Panc1 (cell line): Measurements from ENCODE around the gene POU3F2.

Experiments used
- POLR2AphosphoS5 ChIP-seq: IDR thresholded peaks from 2 replicates; pipeline ENCODE4 v1.6.1; 2012; ENCODE audit warnings: mild to moderate bottlenecking, low read depth, low read length, moderate library complexity
- SIN3A ChIP-seq: IDR thresholded peaks from 2 replicates; pipeline ENCODE4 v1.6.1; 2012; ENCODE audit warnings: low read depth, mild to moderate bottlenecking, low read length, moderate library complexity, borderline replicate concordance; ENCODE audit not compliant: insufficient read depth
- TF ChIP-seq, protein P1 (sequence below): fragments of 450-650 bp; IDR thresholded peaks from 2 replicates; pipeline ENCODE4 v1.5.1; 2017; ENCODE audit warnings: mild to moderate bottlenecking

DNA sequence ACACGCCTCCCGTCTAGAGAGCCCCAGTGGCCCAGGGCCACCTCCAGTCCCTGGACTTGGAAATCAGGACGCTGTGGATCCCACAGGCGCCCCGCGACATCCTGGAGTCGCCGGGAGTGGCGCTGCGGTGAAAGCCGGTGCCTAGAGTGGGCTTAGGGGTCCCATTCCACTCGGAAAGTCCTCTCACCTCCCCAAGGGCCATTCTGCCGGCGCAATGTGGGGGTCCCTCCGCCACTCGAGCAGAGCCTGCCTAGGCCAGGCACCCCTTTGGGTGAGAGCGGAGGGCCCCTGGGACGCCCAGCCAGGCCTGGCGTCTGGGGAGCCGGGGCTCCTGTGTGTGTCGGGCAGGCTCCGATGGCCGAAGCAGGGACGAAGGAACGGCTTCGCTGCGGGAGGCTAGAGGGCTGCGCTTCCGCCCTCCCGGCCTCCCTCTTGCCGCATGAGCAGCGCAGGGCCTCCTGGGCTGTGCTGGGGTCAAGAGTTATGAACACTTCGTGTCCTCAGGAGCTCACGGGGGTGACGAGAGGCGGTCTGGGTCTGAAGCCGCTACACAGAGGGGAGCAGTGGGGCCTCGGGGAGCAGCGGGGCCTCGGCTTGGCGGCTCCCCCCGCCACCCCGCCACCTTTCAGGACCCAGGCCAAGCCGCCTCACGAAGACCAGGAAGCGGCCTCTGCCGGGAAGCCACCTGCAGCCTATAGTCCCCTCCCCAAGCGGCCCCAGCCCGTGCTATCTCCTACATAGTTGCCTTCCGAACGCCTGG, 13.6 kb downstream of the POU3F2 start:
- TF ChIP-seq, protein P1, sequence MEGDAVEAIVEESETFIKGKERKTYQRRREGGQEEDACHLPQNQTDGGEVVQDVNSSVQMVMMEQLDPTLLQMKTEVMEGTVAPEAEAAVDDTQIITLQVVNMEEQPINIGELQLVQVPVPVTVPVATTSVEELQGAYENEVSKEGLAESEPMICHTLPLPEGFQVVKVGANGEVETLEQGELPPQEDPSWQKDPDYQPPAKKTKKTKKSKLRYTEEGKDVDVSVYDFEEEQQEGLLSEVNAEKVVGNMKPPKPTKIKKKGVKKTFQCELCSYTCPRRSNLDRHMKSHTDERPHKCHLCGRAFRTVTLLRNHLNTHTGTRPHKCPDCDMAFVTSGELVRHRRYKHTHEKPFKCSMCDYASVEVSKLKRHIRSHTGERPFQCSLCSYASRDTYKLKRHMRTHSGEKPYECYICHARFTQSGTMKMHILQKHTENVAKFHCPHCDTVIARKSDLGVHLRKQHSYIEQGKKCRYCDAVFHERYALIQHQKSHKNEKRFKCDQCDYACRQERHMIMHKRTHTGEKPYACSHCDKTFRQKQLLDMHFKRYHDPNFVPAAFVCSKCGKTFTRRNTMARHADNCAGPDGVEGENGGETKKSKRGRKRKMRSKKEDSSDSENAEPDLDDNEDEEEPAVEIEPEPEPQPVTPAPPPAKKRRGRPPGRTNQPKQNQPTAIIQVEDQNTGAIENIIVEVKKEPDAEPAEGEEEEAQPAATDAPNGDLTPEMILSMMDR: no peak
- TF ChIP-seq SIN3A (no peak), POLR2AphosphoS5 (no peak)
